Astrocyte (in vitro differentiated cells and primary cell): ENCODE data around the gene UNC45B. TPM values are rescaled to one million over a fixed set of nuclear protein-coding genes. Genes with fewer than 3 reads are reported as not detected.

ENCODE experiments used
- DNase-seq: peaks from one replicate; pipeline ENCODE4 v3.0.0-alpha.2; 2010; ENCODE audit warnings: low read depth
- FAIRE-seq: peaks from 2 replicates; lab custom pipeline; 2011; peaks lifted over from hg19 to GRCh38; lab: Jason Lieb, UNC
- H2AFZ ChIP-seq: 2 replicates; pipeline ENCODE4 v1.6.0; 2012; ENCODE audit warnings: low read depth, low read length, inconsistent platforms
- H3K27ac ChIP-seq: 2 replicates; pipeline ENCODE4 v1.5.1; 2011; ENCODE audit warnings: low read depth, low read length, inconsistent platforms
- H3K27me3 ChIP-seq: 2 replicates; pipeline ENCODE4 v1.6.0; 2011; ENCODE audit warnings: low read length, inconsistent platforms; ENCODE audit not compliant: insufficient read depth
- H3K36me3 ChIP-seq: 2 replicates; pipeline ENCODE4 v1.5.1; 2011; ENCODE audit warnings: low read length, inconsistent platforms; ENCODE audit not compliant: insufficient read depth
- H3K4me1 ChIP-seq: 2 replicates; pipeline ENCODE4 v1.5.1; 2011; ENCODE audit warnings: low read length, inconsistent platforms; ENCODE audit not compliant: insufficient read depth
- H3K4me2 ChIP-seq: 2 replicates; pipeline ENCODE4 v1.6.0; 2012; ENCODE audit warnings: low read length, inconsistent platforms
- H3K4me3 ChIP-seq: 2 replicates; pipeline ENCODE4 v1.5.1; 2011; ENCODE audit warnings: low read depth, mild to moderate bottlenecking, low read length, inconsistent platforms; ENCODE audit not compliant: insufficient read depth
- H3K79me2 ChIP-seq: 2 replicates; pipeline ENCODE4 v1.6.0; 2012; ENCODE audit warnings: mild to moderate bottlenecking, low read length, inconsistent platforms; ENCODE audit not compliant: insufficient read depth
- H3K9ac ChIP-seq: 2 replicates; pipeline ENCODE4 v1.6.0; 2012; ENCODE audit warnings: mild to moderate bottlenecking, low read length, inconsistent platforms
- H3K9me3 ChIP-seq: 2 replicates; pipeline ENCODE4 v1.5.1; 2012; ENCODE audit warnings: low read depth, mild to moderate bottlenecking, low read length, inconsistent platforms; ENCODE audit not compliant: insufficient read depth
- H4K20me1 ChIP-seq: 2 replicates; pipeline ENCODE4 v1.6.0; 2012; ENCODE audit warnings: low read length, inconsistent platforms; ENCODE audit not compliant: insufficient read depth
- H3K27ac Mint-ChIP-seq: one replicate; pipeline ENCODE4 v1.8.0; 2021; ENCODE audit warnings: mild to moderate bottlenecking, mixed read lengths; ENCODE audit not compliant: unreplicated experiment
- H3K27me3 Mint-ChIP-seq: one replicate; pipeline ENCODE4 v1.8.0; 2021; ENCODE audit warnings: low read depth, mixed read lengths; ENCODE audit not compliant: unreplicated experiment
- H3K36me3 Mint-ChIP-seq: one replicate; pipeline ENCODE4 v1.8.0; 2021; ENCODE audit warnings: low read depth, mixed read lengths; ENCODE audit not compliant: unreplicated experiment
- H3K4me1 Mint-ChIP-seq: one replicate; pipeline ENCODE4 v1.8.0; 2021; ENCODE audit warnings: low read depth, mixed read lengths; ENCODE audit not compliant: unreplicated experiment
- H3K4me3 Mint-ChIP-seq: one replicate; pipeline ENCODE4 v1.8.0; 2021; ENCODE audit warnings: mild to moderate bottlenecking, moderate library complexity, mixed read lengths; ENCODE audit not compliant: unreplicated experiment
- H3K9me3 Mint-ChIP-seq: one replicate; pipeline ENCODE4 v1.8.0; 2021; ENCODE audit warnings: mild to moderate bottlenecking, mixed read lengths; ENCODE audit not compliant: unreplicated experiment
- CTCF ChIP-seq: IDR thresholded peaks from 2 replicates; pipeline ENCODE4 v1.5.1; 2011; ENCODE audit warnings: low read depth, mild to moderate bottlenecking, inconsistent platforms, low read length, moderate library complexity; ENCODE audit not compliant: insufficient read depth
- EZH2 ChIP-seq: IDR thresholded peaks from 2 replicates; pipeline ENCODE4 v1.6.1; 2012; ENCODE audit warnings: mild to moderate bottlenecking, low read length, inconsistent platforms; ENCODE audit not compliant: insufficient read depth
- total RNA-seq: library from RNA; stranded (reverse); gene quantifications from 2 replicates; pipeline ENCODE4 v1.2.1, GENCODE V29; 2021

UNC45B gene
- total RNA-seq, 1 donor from 2014 or later: 0.05 TPM

- Histone ChIP-seq H3K27ac (no peak overlapping the region), H3K79me2 (no peaks in the 10 kb centered on the region), H4K20me1 (no peaks in the 10 kb centered on the region), H3K9me3 (no peaks in the 10 kb centered on the region), H3K27me3 (no peaks in the 10 kb centered on the region), H3K4me2 (no peak overlapping the region), H3K9ac (no peak overlapping the region), H3K36me3 (no peaks in the 10 kb centered on the region), H3K4me1 (no peaks in the 10 kb centered on the region), H3K4me3 (no peak overlapping the region), H2AFZ (no peak overlapping the region)
- Mint-ChIP-seq H3K9me3 (no peaks in the 10 kb centered on the region), H3K4me3 (no peak overlapping the region), H3K36me3 (no peaks in the 10 kb centered on the region), H3K27ac (no peak overlapping the region), H3K27me3 (peaks cover 6% of the 10 kb centered on the region), H3K4me1 (no peaks in the 10 kb centered on the region)
- TF ChIP-seq CTCF (no peak), EZH2 (no peak)
- FAIRE-seq (no peak), DNase-seq (no peak)
Observed at GRCh38 chr17:35152421-35153140, 5.0 kb downstream of the UNC45B start.

GRCh38 chr17:35154196-35155165 lies 6.9 kb downstream of the UNC45B start:
- Histone ChIP-seq H4K20me1 (no peaks in the 10 kb centered on the region), H3K9ac (no peak overlapping the region), H3K4me1 (no peaks in the 10 kb centered on the region), H3K4me2 (no peak overlapping the region), H3K27ac (no peak overlapping the region), H3K79me2 (no peaks in the 10 kb centered on the region), H3K9me3 (no peaks in the 10 kb centered on the region), H3K36me3 (no peaks in the 10 kb centered on the region), H2AFZ (no peak overlapping the region), H3K27me3 (peaks cover 3% of the 10 kb centered on the region), H3K4me3 (no peak overlapping the region)
- DNase-seq: no peak
- Mint-ChIP-seq H3K27ac (no peak overlapping the region), H3K4me1 (no peaks in the 10 kb centered on the region), H3K36me3 (no peaks in the 10 kb centered on the region), H3K27me3 (peaks cover 6% of the 10 kb centered on the region), H3K4me3 (no peak overlapping the region), H3K9me3 (no peaks in the 10 kb centered on the region)
- FAIRE-seq: no peak
- no peak for TF ChIP-seq EZH2
- TF ChIP-seq CTCF: no peak
